ENCODE results near the gene CCR1. TPM values are rescaled to one million over a fixed set of nuclear protein-coding genes. Genes with fewer than 3 reads are reported as not detected.
"Not testable (repeated sequence)": the region's sequence is repeated elsewhere in the genome, so short reads cannot be mapped to it uniquely, and the experiment has no call there.

Gene CCR1
- total and polyA plus RNA-seq, 2 of the 13 experiments (the other 11 are each of a cell fraction or from before 2014, with no cell fraction given) = not detected

DNA sequence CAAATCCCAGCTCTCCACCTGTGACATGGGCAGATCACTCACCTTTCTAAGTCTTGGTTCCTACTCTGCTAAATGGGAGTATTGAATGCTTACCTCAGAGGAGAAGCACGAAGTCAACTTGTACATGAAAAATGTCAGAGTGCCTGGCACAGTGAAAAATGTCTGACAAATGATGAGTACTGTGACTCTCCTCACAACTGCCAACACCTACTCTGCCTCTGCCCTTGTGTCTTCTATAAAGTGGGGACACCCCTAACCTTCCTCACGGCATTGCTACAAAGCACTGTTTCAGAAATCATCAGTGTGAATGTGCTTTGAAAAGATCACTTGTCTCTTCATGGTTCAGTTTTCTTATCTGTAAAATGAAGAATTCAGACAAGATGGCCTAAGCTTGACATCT, 940 bp upstream of the CCR1 start:
- ATAC-seq (no peak), DNase-seq (ENCODE audit: low spot score) (no peak), FAIRE-seq (no peak)
- no peaks in the 10 kb centered on the region for H3K36me3 ChIP-seq (replicated peaks in 1 of 2; ENCODE audit: control insufficient read depth in 1 of 2, insufficient read depth in 2 of 2, low read length in 2 of 2)
- intact Hi-C loops (cut with micrococcal nuclease; ENCODE audit: unreplicated experiment) (no loop called here), in situ Hi-C loops (cut with HindIII; ENCODE audit: extremely low pct_ligation_motif_present, low pct_unique_long_range_greater_than_20kb) (no loop called here)
- 13% methylated on average over 2 of the region's 2 CpGs for WGBS (ENCODE audit: low lambda C conversion rate)
- no peaks in the 10 kb centered on the region for H4K20me1 ChIP-seq (ENCODE audit: insufficient read depth, low read length)
- peaks cover 4% of the 10 kb centered on the region; the same call in 1 of the 2 replicates for H3K4me1 ChIP-seq (ENCODE audit: insufficient read depth, low read length)
- no peaks in the 10 kb centered on the region for H3K79me2 ChIP-seq (ENCODE audit: insufficient read depth, low read length)
- ChIA-PET POLR2A (no interaction called here), CTCF (ENCODE audit: low intra/inter-chr PET ratio, low total read pairs) (no interaction called here)
- no peaks in the 10 kb centered on the region for H3K9me3 ChIP-seq (ENCODE audit: low read length)
- no peak for TF ChIP-seq IKZF5 (CRISPR knock-in tag; IDR thresholded peaks at IDR 0.05)
- no peak for TF ChIP-seq ZZZ3 (CRISPR knock-in tag; IDR thresholded peaks at IDR 0.05; ENCODE audit: borderline replicate concordance)
- no peak for TF ChIP-seq TEAD2 (CRISPR knock-in tag; IDR thresholded peaks at IDR 0.05)
- TF ChIP-seq CREB3 (CRISPR knock-in tag; IDR thresholded peaks at IDR 0.05) = no peak
- no peak for TF ChIP-seq KLF12 (CRISPR knock-in tag; IDR thresholded peaks at IDR 0.05; ENCODE audit: borderline replicate concordance)
- no peak for TF ChIP-seq MED8 (CRISPR knock-in tag; IDR thresholded peaks at IDR 0.05; ENCODE audit: insufficient replicate concordance)
- no peak for TF ChIP-seq ZNF777 (CRISPR knock-in tag; IDR thresholded peaks at IDR 0.05)
- TF ChIP-seq KDM5A (IDR thresholded peaks at IDR 0.05; ENCODE audit: borderline replicate concordance, low read length) = no peak
- no peak for TF ChIP-seq FOXP1 (IDR thresholded peaks at IDR 0.05)
- TF ChIP-seq FOXP1 (CRISPR knock-in tag; IDR thresholded peaks at IDR 0.05) = no peak
- TF ChIP-seq, protein P1, sequence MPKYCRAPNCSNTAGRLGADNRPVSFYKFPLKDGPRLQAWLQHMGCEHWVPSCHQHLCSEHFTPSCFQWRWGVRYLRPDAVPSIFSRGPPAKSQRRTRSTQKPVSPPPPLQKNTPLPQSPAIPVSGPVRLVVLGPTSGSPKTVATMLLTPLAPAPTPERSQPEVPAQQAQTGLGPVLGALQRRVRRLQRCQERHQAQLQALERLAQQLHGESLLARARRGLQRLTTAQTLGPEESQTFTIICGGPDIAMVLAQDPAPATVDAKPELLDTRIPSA (CRISPR knock-in tag; IDR thresholded peaks at IDR 0.05; ENCODE audit: borderline replicate concordance) = no peak
- TF ChIP-seq LCORL (IDR thresholded peaks at IDR 0.05) = no peak
- no peak for TF ChIP-seq LCORL (CRISPR knock-in tag; IDR thresholded peaks at IDR 0.05)
- TF ChIP-seq JARID2 (CRISPR knock-in tag; IDR thresholded peaks at IDR 0.05; ENCODE audit: insufficient replicate concordance) = no peak
- no peak for TF ChIP-seq NCOA1 (CRISPR knock-in tag; IDR thresholded peaks at IDR 0.05)
- no peak for TF ChIP-seq HOXA3 (CRISPR knock-in tag; IDR thresholded peaks at IDR 0.05)
- TF ChIP-seq ZHX1 (CRISPR knock-in tag; IDR thresholded peaks at IDR 0.05; ENCODE audit: low read depth) = no peak
- H3K4me2 ChIP-seq (ENCODE audit: low read depth, low read length) = no peak overlapping the region
- H3K9ac ChIP-seq (ENCODE audit: insufficient read depth, low read depth, low read length) = no peak overlapping the region
- H3K27ac ChIP-seq (ENCODE audit: extremely low read length, insufficient read depth, low read length) = no peak overlapping the region
- no peak overlapping the region for H3K4me3 ChIP-seq (replicated peaks in 1 of 3; ENCODE audit: insufficient read depth in 1 of 3, low read depth in 2 of 3, low read length in 3 of 3)
- no peak overlapping the region for H2AFZ ChIP-seq (ENCODE audit: low read length)
- no TSS peak for BruUV-seq (replicated peaks)
- H3K27me3 ChIP-seq (ENCODE audit: control insufficient read depth in 1 of 2, insufficient read depth in 2 of 2, low read length in 2 of 2) = no peaks in the 10 kb centered on the region

- H3K4me3 ChIP-seq (replicated peaks in 1 of 3; ENCODE audit: insufficient read depth in 1 of 3, low read depth in 2 of 3, low read length in 3 of 3); in situ Hi-C loops (cut with HindIII; ENCODE audit: extremely low pct_ligation_motif_present, low pct_unique_long_range_greater_than_20kb); POLR2A ChIA-PET; H3K4me1 ChIP-seq (ENCODE audit: insufficient read depth, low read length); H3K9ac ChIP-seq (ENCODE audit: insufficient read depth, low read depth, low read length); H2AFZ ChIP-seq (ENCODE audit: low read length); CTCF ChIA-PET (ENCODE audit: low intra/inter-chr PET ratio, low total read pairs); H3K27me3 ChIP-seq (ENCODE audit: control insufficient read depth in 1 of 2, insufficient read depth in 2 of 2, low read length in 2 of 2); H3K79me2 ChIP-seq (ENCODE audit: insufficient read depth, low read length); FAIRE-seq; ATAC-seq; H3K4me2 ChIP-seq (ENCODE audit: low read depth, low read length); H3K27ac ChIP-seq (ENCODE audit: extremely low read length, insufficient read depth, low read length); H3K9me3 ChIP-seq (ENCODE audit: low read length); DNase-seq (ENCODE audit: low spot score); intact Hi-C loops (cut with micrococcal nuclease; ENCODE audit: unreplicated experiment); H4K20me1 ChIP-seq (ENCODE audit: insufficient read depth, low read length); H3K36me3 ChIP-seq (replicated peaks in 1 of 2; ENCODE audit: control insufficient read depth in 1 of 2, insufficient read depth in 2 of 2, low read length in 2 of 2); BruUV-seq (replicated peaks): not testable (repeated sequence)
- WGBS (ENCODE audit: low lambda C conversion rate) = 82% methylated on average over 6 of the region's 6 CpGs
Observed at GRCh38 chr3:46207514-46207913, 599 bp downstream of the CCR1 start.
